Peyer's patch (tissue), 4 donors: ENCODE results near the gene SERINC3.

ENCODE experiments used
- CTCF ChIP-seq, 6 experiments: fragments of 450-650 bp in 4 of 6; fragments of 200-600 bp in 2 of 6; sonication (generic) in 1 of 6; IDR thresholded peaks; one replicate each; pipeline ENCODE4 v1.5.1; 2017 to 2019; ENCODE audit warnings: antibody characterized with exemption in 6 of 6, mild to moderate bottlenecking in 3 of 6, moderate library complexity in 1 of 6
- POLR2A ChIP-seq, 2 donors: fragments of 450-650 bp; IDR thresholded peaks; one replicate each; pipeline ENCODE4 v1.5.1; 2017; ENCODE audit warnings: antibody characterized with exemption in 2 of 2, mild to moderate bottlenecking in 2 of 2, moderate library complexity in 2 of 2

- TF ChIP-seq CTCF (IDR thresholded peaks at IDR 0.05): no peak
- no peak for TF ChIP-seq POLR2A (IDR thresholded peaks at IDR 0.05)
These were observed 42.2 kb downstream of the SERINC3 start for GRCh38 chr20:44479643-44480042.
